Osteoblast (primary cell): ENCODE results near the gene ENOX1. TPM values are rescaled to one million over a fixed set of nuclear protein-coding genes. Genes with fewer than 3 reads are reported as not detected.

Experiments used
- DNase-seq: peaks from one replicate; pipeline ENCODE4 v3.0.0; 2011; ENCODE audit warnings: low spot score, mixed read lengths; ENCODE audit not compliant: insufficient read length; ENCODE audit errors: missing footprints
- H2AFZ ChIP-seq: 2 replicates; pipeline ENCODE4 v1.6.0; 2011; ENCODE audit warnings: mild to moderate bottlenecking, low read length
- H3K27ac ChIP-seq: 2 replicates; pipeline ENCODE4 v1.5.1; 2011; ENCODE audit warnings: mild to moderate bottlenecking, low read depth, low read length, moderate library complexity
- H3K27me3 ChIP-seq: 2 replicates; pipeline ENCODE4 v1.6.0; 2012; ENCODE audit warnings: mild to moderate bottlenecking, control low read depth, inconsistent platforms, low read length, moderate library complexity; ENCODE audit not compliant: insufficient read depth
- H3K36me3 ChIP-seq: 2 replicates; pipeline ENCODE4 v1.5.1; 2011; ENCODE audit warnings: mild to moderate bottlenecking, low read length, control low read depth, moderate library complexity; ENCODE audit not compliant: insufficient read depth
- H3K4me1 ChIP-seq: 2 replicates; pipeline ENCODE4 v1.5.1; 2011; ENCODE audit warnings: mild to moderate bottlenecking, low read length, control low read depth, moderate library complexity; ENCODE audit not compliant: insufficient read depth
- H3K4me2 ChIP-seq: 2 replicates; pipeline ENCODE4 v1.6.0; 2011; ENCODE audit warnings: mild to moderate bottlenecking, low read length; ENCODE audit not compliant: insufficient read depth
- H3K4me3 ChIP-seq: fragments of 200-600 bp; sonication (generic); 3 replicates; pipeline ENCODE4 v1.5.1; 2012; ENCODE audit warnings: mild to moderate bottlenecking, low read length, inconsistent platforms; ENCODE audit not compliant: insufficient read depth
- H3K79me2 ChIP-seq: 2 replicates; pipeline ENCODE4 v1.6.0; 2012; ENCODE audit warnings: mild to moderate bottlenecking, low read length, control low read depth, inconsistent platforms; ENCODE audit not compliant: insufficient read depth
- H3K9me3 ChIP-seq: 2 replicates; pipeline ENCODE4 v1.5.1; 2011; ENCODE audit warnings: low read depth, low read length, control low read depth
- H4K20me1 ChIP-seq: 2 replicates; pipeline ENCODE4 v1.6.0; 2012; ENCODE audit warnings: mild to moderate bottlenecking, low read length, control low read depth; ENCODE audit not compliant: insufficient read depth
- total RNA-seq: library from RNA; depleted of rRNA; stranded (reverse); fragments of >200 nt; gene quantifications from 2 replicates; pipeline ENCODE4 v1.2.3, GENCODE V29; 2012
- TF ChIP-seq, protein P1 (sequence below): IDR thresholded peaks from 2 replicates; pipeline ENCODE4 v1.5.1; 2011; ENCODE audit warnings: mild to moderate bottlenecking, low read depth, low read length, moderate library complexity; ENCODE audit errors: extremely low read depth

ENOX1 gene
- total RNA-seq, 1 donor, result 5.4 TPM

GRCh38 chr13:43405457-43405856 lies 381.3 kb downstream of the ENOX1 start:
- Histone ChIP-seq H3K4me2 (no peak overlapping the region), H4K20me1 (no peaks in the 10 kb centered on the region), H3K9me3 (no peaks in the 10 kb centered on the region), H3K79me2 (no peaks in the 10 kb centered on the region), H3K4me3 (no peak overlapping the region), H3K36me3 (no peaks in the 10 kb centered on the region), H3K4me1 (no peaks in the 10 kb centered on the region), H3K27me3 (no peaks in the 10 kb centered on the region), H3K27ac (no peak overlapping the region), H2AFZ (no peak overlapping the region)
- TF ChIP-seq, protein P1, sequence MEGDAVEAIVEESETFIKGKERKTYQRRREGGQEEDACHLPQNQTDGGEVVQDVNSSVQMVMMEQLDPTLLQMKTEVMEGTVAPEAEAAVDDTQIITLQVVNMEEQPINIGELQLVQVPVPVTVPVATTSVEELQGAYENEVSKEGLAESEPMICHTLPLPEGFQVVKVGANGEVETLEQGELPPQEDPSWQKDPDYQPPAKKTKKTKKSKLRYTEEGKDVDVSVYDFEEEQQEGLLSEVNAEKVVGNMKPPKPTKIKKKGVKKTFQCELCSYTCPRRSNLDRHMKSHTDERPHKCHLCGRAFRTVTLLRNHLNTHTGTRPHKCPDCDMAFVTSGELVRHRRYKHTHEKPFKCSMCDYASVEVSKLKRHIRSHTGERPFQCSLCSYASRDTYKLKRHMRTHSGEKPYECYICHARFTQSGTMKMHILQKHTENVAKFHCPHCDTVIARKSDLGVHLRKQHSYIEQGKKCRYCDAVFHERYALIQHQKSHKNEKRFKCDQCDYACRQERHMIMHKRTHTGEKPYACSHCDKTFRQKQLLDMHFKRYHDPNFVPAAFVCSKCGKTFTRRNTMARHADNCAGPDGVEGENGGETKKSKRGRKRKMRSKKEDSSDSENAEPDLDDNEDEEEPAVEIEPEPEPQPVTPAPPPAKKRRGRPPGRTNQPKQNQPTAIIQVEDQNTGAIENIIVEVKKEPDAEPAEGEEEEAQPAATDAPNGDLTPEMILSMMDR, result no peak
- DNase-seq, result peak; percentile 47

DNA sequence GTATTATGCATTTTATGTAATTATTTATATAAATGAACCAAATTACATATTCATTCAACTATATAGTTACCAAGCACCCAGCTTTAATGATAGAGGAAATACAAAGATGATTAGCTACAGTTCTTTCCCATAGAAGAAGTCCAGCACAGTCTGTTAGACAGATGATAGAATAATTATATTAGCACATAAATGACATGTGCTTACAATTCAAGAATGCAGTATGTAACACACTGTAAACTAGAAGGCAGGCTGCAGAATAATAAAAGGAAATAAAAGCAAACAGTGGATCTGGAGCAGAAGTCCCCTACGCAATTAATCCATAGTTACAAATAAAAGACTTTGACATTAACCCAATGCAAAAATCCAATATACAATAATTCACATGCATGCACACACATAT lies 384.4 kb downstream of the ENOX1 start:
- H3K4me2 ChIP-seq, result no peak overlapping the region
- DNase-seq, result no peak
- H2AFZ ChIP-seq, result no peak overlapping the region
- H3K79me2 ChIP-seq, result no peaks in the 10 kb centered on the region
- H4K20me1 ChIP-seq, result no peaks in the 10 kb centered on the region
- H3K4me1 ChIP-seq, result peaks cover 3% of the 10 kb centered on the region
- TF ChIP-seq, protein P1, result no peak
- H3K27me3 ChIP-seq, result no peaks in the 10 kb centered on the region
- no peaks in the 10 kb centered on the region for H3K9me3 ChIP-seq
- H3K36me3 ChIP-seq, result no peaks in the 10 kb centered on the region
- no peak overlapping the region for H3K4me3 ChIP-seq
- H3K27ac ChIP-seq, result no peak overlapping the region

DNA sequence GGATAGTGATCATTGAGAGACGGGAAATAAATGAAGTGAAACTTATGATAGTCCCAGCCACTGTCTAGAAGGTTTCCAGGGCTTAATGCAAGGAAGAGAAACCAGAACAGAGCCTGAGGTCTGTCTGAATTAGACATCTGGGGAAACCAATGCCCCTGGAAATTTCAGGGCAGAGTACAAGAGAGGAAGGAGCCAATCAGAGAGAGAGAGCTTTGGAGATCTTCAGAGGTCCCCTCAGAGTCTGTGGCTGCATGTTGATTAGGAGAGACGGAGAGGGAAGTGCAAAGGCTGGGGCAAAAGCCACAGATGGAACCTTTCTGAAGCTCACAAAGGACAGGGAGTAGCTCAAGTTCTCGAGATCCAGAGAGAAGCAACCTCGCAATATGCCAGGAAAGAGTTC lies 385.4 kb downstream of the ENOX1 start:
- H3K27me3 ChIP-seq, result no peaks in the 10 kb centered on the region
- no peaks in the 10 kb centered on the region for H4K20me1 ChIP-seq
- TF ChIP-seq, protein P1, result no peak
- DNase-seq, result no peak
- no peak overlapping the region for H3K27ac ChIP-seq
- no peaks in the 10 kb centered on the region for H3K9me3 ChIP-seq
- H3K4me1 ChIP-seq, result peaks cover 10% of the 10 kb centered on the region
- no peaks in the 10 kb centered on the region for H3K79me2 ChIP-seq
- H3K4me3 ChIP-seq, result no peak overlapping the region
- no peak overlapping the region for H2AFZ ChIP-seq
- H3K36me3 ChIP-seq, result no peaks in the 10 kb centered on the region
- no peak overlapping the region for H3K4me2 ChIP-seq

GRCh38 chr13:43397111-43397510 lies 389.7 kb downstream of the ENOX1 start:
- Histone ChIP-seq H3K4me1 (peaks cover 10% of the 10 kb centered on the region), H3K27me3 (no peaks in the 10 kb centered on the region), H3K79me2 (no peaks in the 10 kb centered on the region), H3K9me3 (no peaks in the 10 kb centered on the region), H2AFZ (no peak overlapping the region), H3K4me3 (no peak overlapping the region), H3K4me2 (no peak overlapping the region), H3K27ac (peak overlapping the region; percentile 79), H4K20me1 (no peaks in the 10 kb centered on the region), H3K36me3 (no peaks in the 10 kb centered on the region)
- TF ChIP-seq, protein P1, result no peak
- DNase-seq, result no peak
